ENCODE measurements around the gene SCAF1.
A peak's percentile ranks its signal among the peaks of the same experiment; 100 is the strongest.
"Not testable (repeated sequence)": the region's sequence is repeated elsewhere in the genome, so short reads cannot be mapped to it uniquely, and the experiment has no call there.

SCAF1 gene

GRCh38 chr19:49614096-49614833 lies 27.7 kb upstream of the SCAF1 start:
- peak; percentile 33 for DNase-seq

- no peak for DNase-seq
These were observed 26.1 kb upstream of the SCAF1 start for GRCh38 chr19:49615861-49616260.

- no peak for DNase-seq
These were observed 25.5 kb upstream of the SCAF1 start for GRCh38 chr19:49616532-49616931.

- no peak for DNase-seq
These were observed 25.1 kb upstream of the SCAF1 start for GRCh38 chr19:49616945-49617344.

GRCh38 chr19:49617860-49618259 lies 24.1 kb upstream of the SCAF1 start:
- DNase-seq, result not testable (repeated sequence)

GRCh38 chr19:49624967-49625910 lies 16.8 kb upstream of the SCAF1 start:
- no peak for DNase-seq

GRCh38 chr19:49626226-49626625 lies 15.8 kb upstream of the SCAF1 start:
- DNase-seq, result no peak

GRCh38 chr19:49629659-49630058 lies 12.3 kb upstream of the SCAF1 start:
- no peak for DNase-seq

GRCh38 chr19:49631014-49631588 lies 10.9 kb upstream of the SCAF1 start:
- DNase-seq, result no peak

- DNase-seq, result no peak
These were observed 10.3 kb upstream of the SCAF1 start for GRCh38 chr19:49631610-49632192.

- DNase-seq, result no peak
These were observed 9.4 kb upstream of the SCAF1 start for GRCh38 chr19:49632576-49632975.

- not testable (repeated sequence) for DNase-seq
These were observed 8.7 kb upstream of the SCAF1 start for GRCh38 chr19:49633273-49633672.

- DNase-seq, result no peak
These were observed 6.3 kb upstream of the SCAF1 start for GRCh38 chr19:49635530-49636232.

- DNase-seq, result no peak
These were observed 5.6 kb upstream of the SCAF1 start for GRCh38 chr19:49636233-49636932.

- no peak for DNase-seq
These were observed 3.9 kb upstream of the SCAF1 start for GRCh38 chr19:49637821-49638738.

GRCh38 chr19:49639401-49640112 lies 2.5 kb upstream of the SCAF1 start:
- DNase-seq, result no peak

- DNase-seq, result peak; percentile 100
These were observed 1.7 kb upstream of the SCAF1 start, which contains the start of gene RRAS for GRCh38 chr19:49640113-49640898. Gene RRAS (minus strand): TSS chr19:49640143. CDS start chr19:49640098, 45 bp downstream.

GRCh38 chr19:49642492-49643035 lies 555 bp downstream of the SCAF1 start:
- no peak for DNase-seq

- peak; percentile 45 for DNase-seq
These were observed 1.5 kb downstream of the SCAF1 start for GRCh38 chr19:49643466-49643865.
